SK-N-SH treated with all-trans-retinoic acid at 6 μM for 48 hours (cell line): Measurements from ENCODE around the gene HSPA12A.

Source experiments
- ATAC-seq: fragments of 200-7000 bp; cut with Tn5 transposase; 3 replicates; pipeline ENCODE4 v1.9.1; 2020; ENCODE audit warnings: mild to moderate bottlenecking, moderate library complexity
- ARNTL ChIP-seq: fragments of 450-650 bp; formaldehyde crosslinking; IDR thresholded peaks from 2 replicates; pipeline ENCODE4 v1.5.0; 2020; ENCODE audit warnings: low read depth, mild to moderate bottlenecking, moderate library complexity, borderline replicate concordance
- BACH2 ChIP-seq: fragments of 250-450 bp; sonication (Bioruptor Pico); IDR thresholded peaks from 2 replicates; pipeline ENCODE4 v1.9.0; 2021; ENCODE audit warnings: mild to moderate bottlenecking, borderline replicate concordance
- ESRRG ChIP-seq: fragments of 250-450 bp; sonication (Bioruptor Pico); IDR thresholded peaks from 2 replicates; pipeline ENCODE4 v1.6.1; 2021; ENCODE audit warnings: mild to moderate bottlenecking
- GLIS3 ChIP-seq: fragments of 250-450 bp; sonication (Bioruptor Pico); IDR thresholded peaks from 2 replicates; pipeline ENCODE4 v1.5.0; 2020; ENCODE audit warnings: mild to moderate bottlenecking, moderate library complexity
- ISL1 ChIP-seq: fragments of 250-450 bp; sonication (Bioruptor Pico); IDR thresholded peaks from 2 replicates; pipeline ENCODE4 v2.1.2; 2022; ENCODE audit warnings: mild to moderate bottlenecking, moderate library complexity
- OSR1 ChIP-seq: fragments of 250-450 bp; sonication (Bioruptor Pico); IDR thresholded peaks from 2 replicates; pipeline ENCODE4 v1.8.0; 2022; ENCODE audit warnings: moderate library complexity, mild to moderate bottlenecking, inconsistent platforms
- PPARA ChIP-seq: fragments of 250-450 bp; sonication (Bioruptor Pico); IDR thresholded peaks from 2 replicates; pipeline ENCODE4 v1.5.0; 2020; ENCODE audit warnings: mild to moderate bottlenecking, borderline replicate concordance
- RARB ChIP-seq: fragments of 250-450 bp; sonication (Bioruptor Pico); IDR thresholded peaks from 2 replicates; pipeline ENCODE4 v1.8.0; 2021; ENCODE audit warnings: mild to moderate bottlenecking, moderate library complexity
- SNAI2 ChIP-seq: fragments of 250-450 bp; sonication (Bioruptor Pico); IDR thresholded peaks from 2 replicates; pipeline ENCODE4 v1.5.0; 2020; ENCODE audit warnings: mild to moderate bottlenecking, moderate library complexity
- TOX ChIP-seq: fragments of 250-450 bp; sonication (Bioruptor Pico); IDR thresholded peaks from 2 replicates; pipeline ENCODE4 v1.8.0; 2021; ENCODE audit warnings: mild to moderate bottlenecking, moderate library complexity, borderline replicate concordance
- ZNF565 ChIP-seq: fragments of 450-650 bp; formaldehyde crosslinking; conservative IDR thresholded peaks from 2 replicates; pipeline ENCODE4 v1.5.0; 2020; ENCODE audit warnings: low read depth, mild to moderate bottlenecking, moderate library complexity
- ZNF70 ChIP-seq: fragments of 450-650 bp; formaldehyde crosslinking; IDR thresholded peaks from 2 replicates; pipeline ENCODE4 v1.5.0; 2020; ENCODE audit warnings: mild to moderate bottlenecking, moderate library complexity
- ZNF8 ChIP-seq: fragments of 450-650 bp; formaldehyde crosslinking; IDR thresholded peaks from 2 replicates; pipeline ENCODE4 v1.5.0; 2020; ENCODE audit warnings: mild to moderate bottlenecking, moderate library complexity
- TF ChIP-seq, protein P1 (sequence below): fragments of 250-450 bp; sonication (Bioruptor Pico); IDR thresholded peaks from 2 replicates; pipeline ENCODE4 v1.8.0; 2020; ENCODE audit warnings: mild to moderate bottlenecking, moderate library complexity, borderline replicate concordance
- TF ChIP-seq, protein P2 (sequence below): fragments of 250-450 bp; sonication (Bioruptor Pico); IDR thresholded peaks from 2 replicates; pipeline ENCODE4 v1.8.0; 2021; ENCODE audit warnings: low read depth, mild to moderate bottlenecking, moderate library complexity, borderline replicate concordance
- TF ChIP-seq, protein P3 (sequence below): fragments of 250-450 bp; sonication (Bioruptor Pico); IDR thresholded peaks from 2 replicates; pipeline ENCODE4 v1.5.1; 2021; ENCODE audit warnings: mild to moderate bottlenecking, moderate library complexity
- TF ChIP-seq, protein P4 (sequence below): fragments of 250-450 bp; sonication (Bioruptor Pico); IDR thresholded peaks from 2 replicates; pipeline ENCODE4 v1.5.1; 2020; ENCODE audit warnings: low read depth, mild to moderate bottlenecking, moderate library complexity
- TF ChIP-seq, protein P5 (sequence below): fragments of 250-450 bp; sonication (Bioruptor Pico); IDR thresholded peaks from 2 replicates; pipeline ENCODE4 v1.5.0; 2020; ENCODE audit warnings: mild to moderate bottlenecking, moderate library complexity

The HSPA12A gene

DNA sequence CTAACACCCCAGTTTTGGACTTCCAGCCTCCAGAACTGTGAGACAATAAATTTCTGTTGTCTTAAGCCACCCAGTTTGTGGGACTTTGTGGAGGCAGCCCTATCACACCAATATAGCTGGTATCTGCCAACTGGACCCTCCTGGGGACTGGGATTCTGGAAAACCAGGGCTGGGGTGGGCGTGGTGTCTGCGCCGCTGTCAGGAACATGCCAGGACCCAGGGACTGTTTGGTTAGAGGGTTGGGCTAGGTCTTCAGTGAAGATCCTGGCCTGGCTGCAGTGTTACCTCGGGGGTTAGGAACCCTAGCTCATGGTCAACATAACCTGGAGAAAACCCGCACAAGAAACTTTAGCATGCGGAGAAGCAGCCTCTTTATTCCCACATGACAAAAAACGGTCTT, 79.0 kb downstream of the HSPA12A start:
- TF ChIP-seq ESRRG (CRISPR knock-in tag) (no peak), TOX (CRISPR knock-in tag) (no peak), GLIS3 (no peak), ZNF565 (no peak), BACH2 (CRISPR knock-in tag) (no peak), ZNF8 (CRISPR knock-in tag) (no peak), ARNTL (CRISPR knock-in tag) (no peak), OSR1 (CRISPR knock-in tag) (no peak), SNAI2 (CRISPR knock-in tag) (no peak), ZNF70 (CRISPR knock-in tag) (no peak), RARB (no peak)
- TF ChIP-seq, protein P1, sequence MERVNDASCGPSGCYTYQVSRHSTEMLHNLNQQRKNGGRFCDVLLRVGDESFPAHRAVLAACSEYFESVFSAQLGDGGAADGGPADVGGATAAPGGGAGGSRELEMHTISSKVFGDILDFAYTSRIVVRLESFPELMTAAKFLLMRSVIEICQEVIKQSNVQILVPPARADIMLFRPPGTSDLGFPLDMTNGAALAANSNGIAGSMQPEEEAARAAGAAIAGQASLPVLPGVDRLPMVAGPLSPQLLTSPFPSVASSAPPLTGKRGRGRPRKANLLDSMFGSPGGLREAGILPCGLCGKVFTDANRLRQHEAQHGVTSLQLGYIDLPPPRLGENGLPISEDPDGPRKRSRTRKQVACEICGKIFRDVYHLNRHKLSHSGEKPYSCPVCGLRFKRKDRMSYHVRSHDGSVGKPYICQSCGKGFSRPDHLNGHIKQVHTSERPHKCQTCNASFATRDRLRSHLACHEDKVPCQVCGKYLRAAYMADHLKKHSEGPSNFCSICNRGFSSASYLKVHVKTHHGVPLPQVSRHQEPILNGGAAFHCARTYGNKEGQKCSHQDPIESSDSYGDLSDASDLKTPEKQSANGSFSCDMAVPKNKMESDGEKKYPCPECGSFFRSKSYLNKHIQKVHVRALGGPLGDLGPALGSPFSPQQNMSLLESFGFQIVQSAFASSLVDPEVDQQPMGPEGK (CRISPR knock-in tag): no peak
- TF ChIP-seq, protein P2, sequence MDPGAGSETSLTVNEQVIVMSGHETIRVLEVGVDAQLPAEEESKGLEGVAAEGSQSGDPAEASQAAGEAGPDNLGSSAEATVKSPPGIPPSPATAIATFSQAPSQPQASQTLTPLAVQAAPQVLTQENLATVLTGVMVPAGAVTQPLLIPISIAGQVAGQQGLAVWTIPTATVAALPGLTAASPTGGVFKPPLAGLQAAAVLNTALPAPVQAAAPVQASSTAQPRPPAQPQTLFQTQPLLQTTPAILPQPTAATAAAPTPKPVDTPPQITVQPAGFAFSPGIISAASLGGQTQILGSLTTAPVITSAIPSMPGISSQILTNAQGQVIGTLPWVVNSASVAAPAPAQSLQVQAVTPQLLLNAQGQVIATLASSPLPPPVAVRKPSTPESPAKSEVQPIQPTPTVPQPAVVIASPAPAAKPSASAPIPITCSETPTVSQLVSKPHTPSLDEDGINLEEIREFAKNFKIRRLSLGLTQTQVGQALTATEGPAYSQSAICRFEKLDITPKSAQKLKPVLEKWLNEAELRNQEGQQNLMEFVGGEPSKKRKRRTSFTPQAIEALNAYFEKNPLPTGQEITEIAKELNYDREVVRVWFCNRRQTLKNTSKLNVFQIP (CRISPR knock-in tag): no peak
- TF ChIP-seq, protein P3, sequence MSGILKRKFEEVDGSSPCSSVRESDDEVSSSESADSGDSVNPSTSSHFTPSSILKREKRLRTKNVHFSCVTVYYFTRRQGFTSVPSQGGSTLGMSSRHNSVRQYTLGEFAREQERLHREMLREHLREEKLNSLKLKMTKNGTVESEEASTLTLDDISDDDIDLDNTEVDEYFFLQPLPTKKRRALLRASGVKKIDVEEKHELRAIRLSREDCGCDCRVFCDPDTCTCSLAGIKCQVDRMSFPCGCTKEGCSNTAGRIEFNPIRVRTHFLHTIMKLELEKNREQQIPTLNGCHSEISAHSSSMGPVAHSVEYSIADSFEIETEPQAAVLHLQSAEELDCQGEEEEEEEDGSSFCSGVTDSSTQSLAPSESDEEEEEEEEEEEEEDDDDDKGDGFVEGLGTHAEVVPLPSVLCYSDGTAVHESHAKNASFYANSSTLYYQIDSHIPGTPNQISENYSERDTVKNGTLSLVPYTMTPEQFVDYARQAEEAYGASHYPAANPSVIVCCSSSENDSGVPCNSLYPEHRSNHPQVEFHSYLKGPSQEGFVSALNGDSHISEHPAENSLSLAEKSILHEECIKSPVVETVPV (CRISPR knock-in tag): no peak
- TF ChIP-seq, protein P4, sequence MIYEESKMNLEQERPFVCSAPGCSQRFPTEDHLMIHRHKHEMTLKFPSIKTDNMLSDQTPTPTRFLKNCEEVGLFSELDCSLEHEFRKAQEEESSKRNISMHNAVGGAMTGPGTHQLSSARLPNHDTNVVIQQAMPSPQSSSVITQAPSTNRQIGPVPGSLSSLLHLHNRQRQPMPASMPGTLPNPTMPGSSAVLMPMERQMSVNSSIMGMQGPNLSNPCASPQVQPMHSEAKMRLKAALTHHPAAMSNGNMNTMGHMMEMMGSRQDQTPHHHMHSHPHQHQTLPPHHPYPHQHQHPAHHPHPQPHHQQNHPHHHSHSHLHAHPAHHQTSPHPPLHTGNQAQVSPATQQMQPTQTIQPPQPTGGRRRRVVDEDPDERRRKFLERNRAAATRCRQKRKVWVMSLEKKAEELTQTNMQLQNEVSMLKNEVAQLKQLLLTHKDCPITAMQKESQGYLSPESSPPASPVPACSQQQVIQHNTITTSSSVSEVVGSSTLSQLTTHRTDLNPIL (CRISPR knock-in tag): no peak
- ATAC-seq: no peak

DNA sequence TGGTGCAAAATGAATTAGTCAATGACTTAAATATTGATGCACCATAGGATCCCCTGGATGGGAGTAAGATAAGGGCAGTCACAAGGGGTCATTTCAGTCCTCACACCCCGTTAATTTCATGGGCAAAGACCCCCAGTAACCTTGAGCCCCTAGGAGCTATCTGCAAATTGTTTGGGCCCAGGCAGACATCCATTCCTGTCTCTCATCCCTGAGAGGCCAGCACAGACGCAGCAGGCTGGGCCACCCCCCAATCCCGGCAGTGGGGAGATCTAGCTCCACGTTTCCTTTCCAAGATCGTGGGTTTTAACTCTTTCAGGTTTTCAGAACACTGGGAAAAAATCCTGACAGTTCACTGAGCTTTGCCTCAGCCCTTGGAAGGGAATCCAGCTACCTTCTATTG, 81.5 kb downstream of the HSPA12A start:
- TF ChIP-seq ISL1 (CRISPR knock-in tag) (no peak), PPARA (CRISPR knock-in tag) (no peak)
- TF ChIP-seq, all 23 proteins: peak for 0
- no peak for ATAC-seq

DNA sequence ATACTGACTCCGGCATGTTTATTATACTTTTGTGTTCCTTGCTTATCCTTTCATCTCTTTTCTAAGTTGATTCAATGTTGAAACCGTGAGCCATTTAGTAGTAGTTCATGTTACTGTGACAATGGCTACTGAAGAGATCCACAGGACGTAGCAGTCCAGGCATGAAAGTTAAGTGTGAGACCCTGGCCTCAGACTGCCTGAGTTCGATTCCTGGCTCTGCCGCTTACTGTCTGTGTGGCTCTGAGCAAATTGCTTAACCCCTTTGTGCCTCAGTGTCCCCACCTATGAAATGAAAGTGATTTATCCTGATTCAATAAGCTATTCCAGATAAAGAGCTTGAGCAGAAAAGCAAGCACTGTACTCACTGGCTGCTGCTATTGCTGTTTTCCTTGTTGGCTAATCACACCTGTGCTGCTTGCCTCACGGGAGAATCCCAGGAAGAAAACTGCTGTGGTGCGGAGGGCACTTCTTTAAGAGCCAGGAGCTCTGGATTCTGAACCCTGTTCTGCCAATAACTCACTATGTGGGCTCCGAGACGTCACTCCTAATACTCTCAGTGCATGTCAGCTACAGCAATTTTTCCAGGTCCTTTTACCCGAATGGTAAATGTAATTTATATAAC, 83.2 kb downstream of the HSPA12A start:
- TF ChIP-seq OSR1 (CRISPR knock-in tag): no peak
- TF ChIP-seq, protein P4 (CRISPR knock-in tag): no peak
- TF ChIP-seq, protein P5, sequence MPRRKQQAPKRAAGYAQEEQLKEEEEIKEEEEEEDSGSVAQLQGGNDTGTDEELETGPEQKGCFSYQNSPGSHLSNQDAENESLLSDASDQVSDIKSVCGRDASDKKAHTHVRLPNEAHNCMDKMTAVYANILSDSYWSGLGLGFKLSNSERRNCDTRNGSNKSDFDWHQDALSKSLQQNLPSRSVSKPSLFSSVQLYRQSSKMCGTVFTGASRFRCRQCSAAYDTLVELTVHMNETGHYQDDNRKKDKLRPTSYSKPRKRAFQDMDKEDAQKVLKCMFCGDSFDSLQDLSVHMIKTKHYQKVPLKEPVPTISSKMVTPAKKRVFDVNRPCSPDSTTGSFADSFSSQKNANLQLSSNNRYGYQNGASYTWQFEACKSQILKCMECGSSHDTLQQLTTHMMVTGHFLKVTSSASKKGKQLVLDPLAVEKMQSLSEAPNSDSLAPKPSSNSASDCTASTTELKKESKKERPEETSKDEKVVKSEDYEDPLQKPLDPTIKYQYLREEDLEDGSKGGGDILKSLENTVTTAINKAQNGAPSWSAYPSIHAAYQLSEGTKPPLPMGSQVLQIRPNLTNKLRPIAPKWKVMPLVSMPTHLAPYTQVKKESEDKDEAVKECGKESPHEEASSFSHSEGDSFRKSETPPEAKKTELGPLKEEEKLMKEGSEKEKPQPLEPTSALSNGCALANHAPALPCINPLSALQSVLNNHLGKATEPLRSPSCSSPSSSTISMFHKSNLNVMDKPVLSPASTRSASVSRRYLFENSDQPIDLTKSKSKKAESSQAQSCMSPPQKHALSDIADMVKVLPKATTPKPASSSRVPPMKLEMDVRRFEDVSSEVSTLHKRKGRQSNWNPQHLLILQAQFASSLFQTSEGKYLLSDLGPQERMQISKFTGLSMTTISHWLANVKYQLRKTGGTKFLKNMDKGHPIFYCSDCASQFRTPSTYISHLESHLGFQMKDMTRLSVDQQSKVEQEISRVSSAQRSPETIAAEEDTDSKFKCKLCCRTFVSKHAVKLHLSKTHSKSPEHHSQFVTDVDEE (CRISPR knock-in tag): no peak
- TF ChIP-seq, all 23 proteins: peak for 0
- no peak for ATAC-seq
